SW480 (cell line): ENCODE data around the gene ART4.

Source experiments
- DNase-seq: peaks from one replicate; pipeline ENCODE4 v3.0.0-alpha.2; 2016; ENCODE audit warnings: low spot score

Gene ART4

DNA sequence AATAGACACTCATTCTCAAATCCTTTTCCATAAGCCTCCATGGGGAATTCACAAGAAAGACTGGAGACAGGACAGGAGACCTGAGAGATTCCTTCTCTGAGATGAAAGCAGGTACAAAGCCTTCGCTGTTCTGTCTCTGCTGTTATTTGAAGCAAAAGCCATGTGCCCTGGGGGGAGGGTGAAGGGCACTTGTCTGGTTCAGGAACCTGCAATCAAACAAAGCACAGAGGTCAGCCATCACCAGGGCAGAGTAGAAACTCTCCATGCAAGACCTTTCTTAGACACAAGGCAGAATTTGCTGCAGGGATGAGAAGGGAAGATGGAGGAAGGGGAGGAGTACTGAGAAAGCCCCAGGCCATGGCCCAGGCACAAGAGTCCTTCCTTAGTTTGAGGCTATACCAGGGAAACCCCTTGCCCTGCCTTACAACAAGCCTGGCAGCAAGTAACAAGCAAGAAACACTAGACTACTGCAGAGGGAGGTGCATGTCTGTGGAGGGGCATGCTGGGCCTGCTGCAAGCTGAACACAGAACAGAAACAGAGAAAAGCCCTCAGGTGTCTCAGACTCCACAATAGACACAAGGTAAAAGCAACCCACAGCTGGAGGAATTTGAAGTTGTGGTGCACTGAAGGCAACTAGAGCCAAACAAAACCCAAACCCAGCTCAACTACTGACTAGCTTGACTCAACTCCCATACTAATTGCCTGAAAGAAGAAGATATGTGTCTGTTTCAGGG is 7.8 kb upstream of the ART4 start:
- no peak for DNase-seq

DNA sequence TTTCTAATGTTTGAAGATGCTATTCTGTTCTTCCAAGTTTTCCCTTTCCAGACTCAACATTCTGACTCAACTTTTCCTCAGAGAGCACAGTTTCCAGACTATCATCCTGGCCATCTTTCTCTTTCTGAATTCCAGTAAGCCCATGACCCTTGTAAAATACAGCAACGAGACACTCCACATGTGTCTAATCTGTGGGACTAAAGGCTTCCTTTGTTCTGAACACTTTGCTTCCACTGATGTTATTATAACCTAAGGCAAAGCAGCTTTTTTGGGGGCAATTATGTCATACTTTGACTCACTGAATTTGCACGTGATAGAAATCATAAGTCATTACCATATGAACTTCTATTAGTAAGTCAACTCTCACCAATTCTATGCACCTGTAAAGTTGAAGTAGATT is 6.3 kb upstream of the ART4 start:
- DNase-seq, result no peak

DNA sequence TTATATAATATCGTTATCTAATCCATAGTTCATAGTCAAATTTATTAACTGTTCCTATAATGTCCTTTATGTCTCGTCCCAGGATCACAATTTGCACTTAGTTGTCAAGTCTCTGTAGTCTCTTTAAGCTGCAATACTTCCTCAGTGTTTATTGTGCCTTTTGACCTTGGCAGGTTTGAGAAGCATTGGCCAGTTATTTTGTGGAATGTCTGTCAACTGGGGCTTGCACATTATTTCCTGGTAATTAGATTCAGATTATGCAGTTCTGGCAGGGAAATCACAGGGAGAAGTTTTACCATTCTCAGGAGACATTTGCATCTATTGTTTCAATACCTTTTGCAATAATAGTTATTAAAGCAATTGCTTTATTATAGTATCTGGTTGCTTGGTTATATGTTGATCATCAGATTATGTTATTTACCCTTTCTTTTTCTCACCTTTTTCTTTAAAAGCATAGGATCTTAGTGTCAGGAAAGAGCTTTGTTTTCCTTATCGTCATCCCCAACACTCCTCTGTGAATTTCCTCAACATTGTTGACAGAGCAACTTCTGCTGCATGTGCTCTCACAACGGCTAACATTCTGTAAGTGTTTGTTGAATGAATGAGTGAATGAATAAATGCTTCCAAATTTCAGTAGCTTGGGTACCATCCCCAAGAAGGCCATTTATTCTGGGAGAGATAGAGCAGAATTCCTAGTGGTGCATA is 3.7 kb upstream of the ART4 start:
- DNase-seq, result no peak

DNA sequence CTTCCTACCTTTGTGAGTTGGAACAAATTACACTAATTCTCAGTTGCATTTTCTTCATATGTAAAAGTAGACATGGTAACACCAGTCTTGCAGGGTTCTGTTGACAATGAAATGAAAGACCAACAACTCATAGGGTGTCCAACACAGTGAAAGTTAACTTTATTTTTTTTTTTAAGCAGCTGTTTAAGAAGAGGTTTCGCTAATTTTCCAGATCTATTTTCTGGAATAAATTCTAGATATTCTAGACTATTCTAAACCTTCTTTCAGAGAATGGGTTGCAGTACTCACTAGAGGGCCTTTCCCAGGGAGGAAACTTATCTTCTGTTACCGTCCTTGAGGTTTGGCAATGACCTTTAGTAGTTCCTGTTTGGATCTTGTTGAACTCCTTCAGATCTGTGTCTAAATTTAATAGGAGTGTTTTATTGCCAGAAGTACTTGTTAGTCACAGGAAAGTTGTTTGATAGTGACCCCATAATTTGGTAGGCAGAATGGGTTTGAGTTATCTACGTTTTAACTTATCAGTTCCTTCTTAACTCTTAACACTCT is 2.8 kb upstream of the ART4 start:
- no peak for DNase-seq

DNA sequence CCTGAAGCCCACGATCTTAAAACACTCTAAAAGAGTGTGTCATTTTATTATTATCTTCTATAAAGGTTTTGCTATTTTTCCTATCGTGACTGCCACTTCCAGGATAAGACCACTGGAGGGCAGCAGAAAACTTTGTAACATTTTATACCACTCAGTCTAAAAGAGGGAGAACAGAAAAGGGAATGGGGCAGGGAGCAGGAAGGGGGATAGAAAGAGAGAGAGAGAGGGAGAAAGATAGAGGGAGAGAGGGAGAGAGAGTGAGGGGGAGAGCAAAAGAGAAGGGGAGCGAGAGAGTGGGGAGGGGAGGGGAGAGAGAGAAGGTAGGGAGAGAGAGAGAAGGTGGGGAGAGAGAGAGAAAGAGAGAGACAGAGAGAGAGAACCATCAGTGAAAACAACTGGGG is 2.0 kb upstream of the ART4 start:
- peak; percentile 62 for DNase-seq

DNA sequence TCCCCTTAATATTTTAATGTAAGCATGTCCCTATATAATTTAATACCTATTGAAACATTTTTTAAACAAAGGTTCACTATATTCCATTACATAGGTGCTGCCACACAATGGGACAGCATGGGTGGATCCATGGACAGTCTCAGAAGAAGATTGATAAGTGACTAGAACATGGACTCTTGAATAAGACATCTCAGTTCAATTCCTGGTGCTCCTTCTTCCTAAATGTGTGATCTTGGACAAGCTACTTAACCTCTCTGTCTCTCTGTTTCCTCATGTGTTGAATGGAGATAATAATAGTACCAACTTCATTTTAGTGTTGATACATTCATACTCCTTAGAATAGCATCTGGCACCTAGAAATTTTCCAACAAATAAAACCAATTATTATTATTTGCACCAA is 1.1 kb upstream of the ART4 start:
- DNase-seq, result no peak

DNA sequence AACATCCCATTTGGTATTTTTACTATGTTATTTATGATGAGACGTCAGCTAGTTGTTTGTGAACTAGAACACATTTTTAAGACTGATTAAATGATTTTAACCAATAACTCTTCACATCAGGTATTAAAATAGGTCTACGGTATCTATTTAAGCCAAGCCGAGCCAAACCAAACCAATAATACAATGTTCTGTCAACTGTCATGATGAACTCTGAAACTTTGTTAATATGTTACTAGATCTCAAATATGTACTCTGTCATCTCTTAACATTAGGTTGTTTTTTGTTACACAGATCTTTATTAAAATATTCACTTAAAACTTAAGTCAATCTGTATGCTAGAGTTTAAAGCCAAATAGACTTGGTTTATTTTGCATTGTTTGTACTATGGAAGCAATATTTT is 1.0 kb downstream of the ART4 start:
- no peak for DNase-seq

DNA sequence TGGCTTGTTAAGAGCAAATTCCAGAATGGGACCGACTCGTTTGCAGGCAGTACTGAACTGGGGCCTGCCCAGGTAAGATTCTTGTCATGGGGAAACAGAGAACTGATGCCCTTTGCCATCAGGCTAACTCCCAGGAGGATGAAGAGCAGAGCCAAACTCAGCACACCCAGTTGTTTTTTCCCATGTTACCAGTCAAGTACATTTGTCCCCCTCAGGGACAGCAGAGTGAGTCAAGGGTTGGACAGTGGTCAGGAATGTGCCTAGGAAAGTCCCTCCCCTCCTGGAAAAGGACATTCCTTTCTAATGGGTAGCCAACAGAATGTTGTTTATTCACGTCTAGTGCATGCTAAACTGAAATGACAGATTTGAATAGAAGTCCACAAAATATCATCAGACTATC is 1.6 kb downstream of the ART4 start:
- DNase-seq, result peak; percentile 11

DNA sequence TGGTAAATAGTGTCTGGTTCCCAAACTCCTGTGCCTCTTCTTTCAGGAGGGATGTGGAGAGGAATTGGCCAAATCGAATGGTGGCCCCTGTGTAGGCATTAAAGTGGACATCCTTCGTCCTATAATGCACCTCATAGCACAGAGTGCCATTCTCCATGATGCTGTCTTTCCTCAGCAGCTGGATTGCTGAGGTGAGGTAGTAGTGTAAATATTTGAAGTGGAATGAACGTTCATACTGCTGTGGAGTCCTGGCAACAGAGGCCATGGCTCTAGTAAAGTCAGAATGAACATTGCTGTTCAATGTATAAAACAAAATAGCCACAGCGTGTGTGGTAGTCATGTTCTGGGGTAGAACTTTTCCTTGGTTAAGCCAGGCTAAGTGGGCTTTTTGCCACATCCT is 2.7 kb downstream of the ART4 start:
- no peak for DNase-seq

DNA sequence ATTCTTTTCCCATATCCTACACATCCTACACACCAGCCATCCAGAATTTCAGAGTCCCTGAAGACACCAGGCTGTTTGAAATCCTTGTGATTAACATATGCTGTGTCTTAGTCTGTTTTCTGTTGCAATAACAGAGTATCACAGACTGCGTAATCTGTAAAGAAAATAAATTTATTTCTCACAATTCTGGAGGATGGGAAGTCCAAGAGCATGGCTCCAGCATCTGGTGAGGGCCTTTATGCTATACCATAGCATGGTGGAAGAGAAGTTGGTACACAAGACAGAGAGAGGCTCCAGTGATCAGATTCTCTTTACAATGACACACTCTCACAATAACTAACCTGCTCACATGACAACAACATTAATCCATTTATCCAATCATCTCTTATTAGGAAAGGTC is 4.1 kb downstream of the ART4 start:
- no peak for DNase-seq

DNA sequence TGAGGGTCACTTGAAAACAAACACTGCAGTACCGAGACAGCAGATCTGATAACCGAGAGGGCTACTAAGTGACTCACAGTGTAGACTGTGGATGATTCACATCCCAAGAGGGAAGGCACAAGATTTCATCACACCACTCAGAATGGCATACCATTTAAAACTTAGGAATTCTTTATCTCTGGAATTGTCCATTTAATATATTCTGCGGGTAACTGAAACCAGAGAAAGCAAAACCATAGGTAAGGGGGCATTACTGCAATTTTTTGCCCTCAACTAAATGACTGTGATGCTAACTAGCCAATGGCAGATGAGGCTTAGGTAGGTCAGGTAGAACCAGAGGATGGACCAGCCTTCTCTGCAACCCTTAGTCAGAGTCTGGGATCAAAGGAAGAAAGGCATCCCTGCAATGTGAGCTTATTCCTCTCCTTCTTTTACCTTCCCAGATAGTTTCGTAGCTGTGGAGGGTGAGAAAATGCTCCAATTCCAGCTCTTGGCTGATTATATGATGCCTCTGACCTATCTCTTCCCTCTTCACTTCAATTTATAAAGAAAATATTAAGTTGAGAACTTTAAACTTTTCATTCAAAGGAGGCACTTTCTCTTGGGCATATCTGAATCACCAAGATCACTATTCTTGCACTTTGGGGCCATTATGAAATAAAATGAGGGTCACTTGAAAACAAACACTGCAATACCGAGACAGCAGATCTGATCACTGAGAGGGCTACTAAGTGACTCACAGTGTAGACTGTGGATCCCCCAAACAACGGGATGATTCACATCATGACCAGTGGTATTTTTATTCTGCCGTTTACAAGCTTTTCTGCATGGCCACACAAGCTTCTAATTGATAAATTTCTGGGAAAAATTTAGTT is 6.8 kb downstream of the ART4 start:
- peak; percentile 45 for DNase-seq

DNA sequence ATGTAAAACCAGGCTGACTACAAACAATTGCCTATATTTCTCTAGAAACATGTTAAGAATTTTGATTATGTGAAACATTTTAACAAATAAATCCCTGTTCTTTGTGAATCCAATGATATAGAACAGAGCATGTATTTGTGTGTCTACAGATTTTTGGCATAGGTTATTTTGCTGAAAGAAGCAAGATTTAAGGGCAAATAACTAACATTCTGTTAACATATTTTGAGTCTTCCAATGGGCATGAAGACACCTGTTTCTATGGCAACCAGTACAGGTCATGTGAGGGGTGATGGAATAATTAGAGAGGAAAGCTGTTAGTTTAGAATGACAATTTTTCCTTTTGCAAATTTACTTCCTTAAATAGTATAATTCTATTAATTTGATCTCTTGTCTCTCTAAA is 8.8 kb downstream of the ART4 start:
- no peak for DNase-seq

DNA sequence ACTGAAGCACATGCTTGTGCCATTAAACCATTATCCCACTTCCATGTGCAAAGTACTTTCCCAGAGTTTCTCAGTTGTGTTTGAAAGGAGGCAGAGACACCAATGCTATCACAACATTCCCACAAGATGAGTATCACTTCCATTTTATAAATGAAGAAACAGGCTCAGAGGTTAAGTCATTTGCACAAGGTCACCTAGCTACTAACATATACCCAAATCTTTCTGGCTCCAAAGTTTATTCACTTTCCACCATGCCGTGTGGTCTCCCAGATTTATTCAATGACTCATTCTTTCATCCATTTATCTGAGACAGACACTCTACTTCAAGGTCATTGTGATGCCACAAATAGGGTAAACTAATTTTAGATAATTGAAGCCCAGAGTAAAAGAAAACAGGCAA is 9.4 kb downstream of the ART4 start:
- DNase-seq, result no peak

DNA sequence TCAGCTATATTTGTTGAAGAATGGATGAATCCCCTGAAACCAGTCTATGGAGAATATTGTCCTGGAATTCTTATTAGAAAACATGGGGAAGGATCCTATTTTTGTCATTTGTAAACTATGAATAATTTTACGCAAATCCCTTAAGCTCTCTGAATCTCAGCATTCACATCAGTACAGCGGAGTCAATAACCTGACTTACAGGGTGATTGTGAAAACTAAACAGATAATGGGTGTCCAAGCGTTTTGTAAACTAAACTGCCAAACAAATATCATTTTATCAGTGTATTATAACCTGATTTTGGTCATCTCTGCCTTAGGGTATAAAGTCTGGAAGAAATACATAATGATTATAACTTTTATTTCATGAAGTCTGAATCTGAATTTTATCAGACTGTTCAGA is 10.0 kb downstream of the ART4 start:
- no peak for DNase-seq

DNA sequence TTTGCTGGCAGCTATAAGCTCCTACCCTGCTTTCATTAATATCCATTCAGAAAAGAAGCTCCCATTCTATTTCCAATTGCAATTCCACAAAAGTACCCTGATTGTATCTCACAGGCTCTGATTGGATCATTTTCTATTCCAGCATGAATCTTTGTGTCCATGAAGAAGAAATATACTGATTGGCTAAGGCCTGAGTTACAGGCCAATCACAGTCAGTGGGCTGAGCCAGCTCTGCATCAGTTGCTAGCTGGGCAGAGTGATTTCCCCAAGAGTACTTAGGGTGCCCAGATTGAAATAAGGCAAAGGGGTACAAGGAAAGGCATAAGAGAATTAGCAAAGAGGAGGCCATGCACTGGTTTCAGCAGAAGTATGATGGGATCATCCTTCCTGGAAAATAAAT is 14.4 kb downstream of the ART4 start:
- DNase-seq, result peak; percentile 29

DNA sequence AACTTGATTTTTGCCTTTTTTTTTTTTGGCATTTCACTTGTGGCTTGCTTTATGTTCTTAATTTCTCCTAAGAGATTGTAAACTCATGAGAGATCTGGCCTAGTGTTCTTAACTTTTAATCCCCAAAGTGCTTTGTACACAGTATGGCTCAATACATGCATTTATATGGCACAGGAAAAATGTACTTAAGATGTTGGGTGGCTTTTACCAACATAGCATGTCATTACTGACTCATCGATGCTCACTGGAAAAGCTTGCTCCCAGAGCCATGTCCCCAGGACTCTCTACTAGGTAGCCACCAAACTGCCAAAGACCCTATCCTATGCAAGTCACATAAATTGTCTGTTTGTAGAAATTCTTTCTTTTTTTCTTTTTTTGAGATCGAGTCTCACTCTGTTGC is 16.3 kb downstream of the ART4 start:
- no peak for DNase-seq

DNA sequence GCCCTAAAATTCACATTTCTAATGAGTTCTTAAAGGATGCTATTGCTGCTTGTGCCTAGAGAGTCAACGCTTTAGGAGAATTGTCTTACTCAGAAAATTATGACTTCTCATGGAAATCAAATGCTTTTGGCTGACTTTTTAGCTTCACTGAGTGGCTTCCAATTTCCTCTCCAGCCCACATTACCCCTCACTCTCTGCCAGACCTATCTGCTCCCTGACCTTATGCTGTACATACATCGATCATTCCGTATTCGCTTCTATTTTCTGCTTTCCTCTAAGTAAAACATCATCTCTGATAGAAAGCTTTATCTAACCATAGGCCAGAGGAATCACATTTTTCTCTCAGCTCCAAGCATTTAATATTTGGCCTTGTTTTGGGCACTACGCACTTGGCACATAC is 16.8 kb downstream of the ART4 start:
- no peak for DNase-seq

DNA sequence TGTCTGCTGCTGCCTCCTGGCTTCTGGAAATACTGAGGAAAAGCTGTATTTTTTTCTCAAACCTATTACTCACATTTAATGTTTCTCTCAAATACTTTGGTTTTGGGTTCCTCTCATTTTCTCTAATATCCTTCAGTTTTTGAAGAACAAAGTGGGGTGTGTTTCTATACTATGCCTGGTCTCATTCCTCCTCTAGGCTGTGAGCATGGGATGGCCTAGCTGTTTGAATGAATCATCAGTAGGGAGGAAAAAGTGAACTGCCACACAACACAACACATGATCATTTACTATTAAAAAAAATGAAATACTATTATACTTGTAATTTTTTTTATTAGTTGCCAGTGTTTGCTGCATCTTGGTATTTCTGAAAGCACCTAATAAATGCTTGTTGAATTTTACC is 18.1 kb downstream of the ART4 start:
- no peak for DNase-seq

DNA sequence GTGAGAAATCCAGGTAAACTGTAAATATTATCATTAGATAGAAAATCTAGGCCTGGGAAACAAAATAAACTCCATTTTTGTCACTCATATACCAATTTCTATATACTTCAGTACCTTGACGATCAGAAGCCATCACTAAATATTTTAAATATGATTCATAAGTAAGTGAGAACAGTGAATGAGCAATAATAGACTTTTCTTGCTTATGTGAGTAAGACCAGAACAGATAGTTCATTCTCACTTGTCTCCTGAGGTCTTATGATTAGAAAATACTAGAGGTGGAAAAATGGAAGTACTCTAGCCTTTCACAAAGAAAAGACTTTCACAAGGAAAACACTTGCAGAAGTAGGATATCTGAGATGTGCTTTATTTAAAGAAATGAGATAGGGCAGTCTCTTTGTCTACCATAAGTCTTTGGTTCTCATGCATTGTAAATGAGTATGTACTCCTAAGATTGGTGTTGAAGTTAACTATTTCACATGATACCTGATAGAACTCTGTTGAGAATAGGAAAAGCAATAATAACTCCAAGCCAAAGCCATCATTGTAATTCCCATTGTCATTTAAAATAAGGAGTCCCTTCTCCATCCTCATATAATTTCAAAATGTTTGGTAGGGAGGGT is 19.2 kb downstream of the ART4 start:
- DNase-seq, result no peak

DNA sequence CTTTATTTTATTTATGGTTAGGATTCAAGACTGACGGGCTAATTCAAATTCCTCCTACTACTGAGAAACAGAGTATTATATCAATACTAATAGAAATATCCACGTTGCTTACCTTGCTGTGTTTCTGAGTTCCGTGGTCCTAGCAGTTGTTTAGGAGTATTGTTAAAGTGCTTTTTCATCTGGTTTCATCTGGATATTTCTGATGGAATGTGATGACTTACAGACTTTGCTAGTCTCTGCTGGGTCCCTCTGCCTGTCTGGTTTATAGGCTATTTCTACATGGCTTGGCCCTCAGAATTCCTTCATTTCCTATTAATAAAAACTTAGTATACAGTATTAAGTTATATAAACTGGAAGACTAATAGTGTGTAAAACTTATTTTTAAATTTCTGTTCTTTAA is 29.3 kb downstream of the ART4 start, which contains the start of gene SMCO3:
TSS of gene SMCO3 (minus strand) at position 169 of the 400 bp plus-strand sequence. CDS start 7,502 bp downstream, outside the sequence.
- no peak for DNase-seq

DNA sequence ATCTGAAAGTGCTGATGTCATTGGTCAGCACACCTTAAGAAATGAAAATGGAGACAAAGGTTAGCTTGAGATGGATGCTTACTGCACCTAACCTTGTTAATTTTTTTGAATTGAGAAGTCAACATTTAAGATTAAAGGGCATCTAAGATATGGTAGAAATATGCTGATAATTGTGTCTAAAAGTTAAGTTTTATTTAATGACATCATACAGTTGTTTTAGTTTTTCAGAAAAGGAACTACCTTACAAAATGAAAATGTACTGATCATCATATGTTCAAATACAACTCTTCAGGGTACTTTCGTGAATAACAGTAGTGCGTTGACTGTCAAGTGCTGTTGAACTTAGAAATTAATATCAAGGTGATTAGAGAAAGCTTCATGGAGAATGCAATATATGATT is 31.8 kb downstream of the ART4 start:
- no peak for DNase-seq

DNA sequence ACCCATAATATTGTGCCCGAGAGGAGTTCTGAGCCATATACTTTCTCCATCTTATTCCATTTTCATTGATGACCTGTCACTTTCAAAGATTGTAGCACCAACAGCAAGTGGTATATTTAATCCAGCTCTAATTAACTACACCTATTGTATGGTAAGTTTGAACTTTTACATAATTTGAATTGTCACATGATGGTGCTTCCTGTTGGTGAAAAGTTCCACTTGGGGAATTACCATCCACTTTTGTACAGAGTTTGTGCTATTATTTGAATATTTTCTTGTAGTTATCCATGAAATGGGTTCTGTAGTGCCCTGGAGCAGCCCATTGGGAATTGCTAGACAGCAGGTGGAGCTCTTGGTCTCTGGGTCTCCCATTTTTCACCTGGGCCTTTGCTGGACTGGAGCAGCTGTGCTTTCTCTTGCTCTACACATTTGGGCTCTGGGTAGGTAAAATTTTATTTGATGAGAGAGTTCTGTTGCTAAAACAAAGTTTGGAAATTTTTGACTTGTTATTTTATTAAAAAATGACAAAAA is 32.3 kb downstream of the ART4 start:
- DNase-seq, result peak; percentile 33
